K562 (cell line): ENCODE results near the gene PDE4A. TPM values are rescaled to one million over a fixed set of nuclear protein-coding genes. Genes with fewer than 3 reads are reported as not detected.
A peak's percentile ranks its signal among the peaks of the same experiment; 100 is the strongest.

ENCODE experiments used
- CHD4 ChIP-seq: fragments of 200-600 bp; sonication (generic); IDR thresholded peaks from 3 replicates; pipeline ENCODE4 v1.6.1; 2012; ENCODE audit warnings: low read depth, mild to moderate bottlenecking, mixed read lengths, low read length, inconsistent platforms; ENCODE audit not compliant: insufficient read depth, insufficient replicate concordance, poor library complexity, severe bottlenecking
- CREM ChIP-seq: IDR thresholded peaks from 2 replicates; pipeline ENCODE4 v1.6.1; 2014; ENCODE audit warnings: antibody characterized with exemption, low read depth
- CSDE1 ChIP-seq, 2 experiments: fragments of 450-650 bp; IDR thresholded peaks; 2 replicates each; pipeline ENCODE4 v1.6.1; 2016; ENCODE audit warnings: mild to moderate bottlenecking in 1 of 2
- ESRRA ChIP-seq: fragments of 450-650 bp; IDR thresholded peaks from 2 replicates; pipeline ENCODE4 v1.6.1; 2014; ENCODE audit warnings: low read depth, mild to moderate bottlenecking, moderate library complexity, borderline replicate concordance
- ESRRB ChIP-seq: fragments of 250-450 bp; sonication (Bioruptor Pico); IDR thresholded peaks from 2 replicates; pipeline ENCODE4 v1.5.0; 2020; ENCODE audit warnings: mild to moderate bottlenecking, moderate library complexity, borderline replicate concordance
- GATAD2B ChIP-seq: fragments of 450-650 bp; IDR thresholded peaks from 2 replicates; pipeline ENCODE4 v1.6.1; 2017; ENCODE audit warnings: mild to moderate bottlenecking, borderline replicate concordance
- HNRNPL ChIP-seq: fragments of 200-400 bp; formaldehyde crosslinking; IDR thresholded peaks from 2 replicates; pipeline ENCODE4 v1.6.1; 2017; ENCODE audit warnings: low read depth, mild to moderate bottlenecking, low read length
- HNRNPLL ChIP-seq: fragments of 200-400 bp; formaldehyde crosslinking; IDR thresholded peaks from 2 replicates; pipeline ENCODE4 v1.6.1; 2017; ENCODE audit warnings: low read length, low read depth, mild to moderate bottlenecking; ENCODE audit not compliant: poor library complexity, severe bottlenecking
- ILF3 ChIP-seq: fragments of 450-650 bp; IDR thresholded peaks from 2 replicates; pipeline ENCODE4 v1.6.1; 2018; ENCODE audit warnings: antibody characterized with exemption, mild to moderate bottlenecking, moderate library complexity, borderline replicate concordance
- KLF13 ChIP-seq: fragments of 450-650 bp; IDR thresholded peaks from 2 replicates; pipeline ENCODE4 v1.6.1; 2016; ENCODE audit warnings: missing genetic modification characterization, low read depth, mild to moderate bottlenecking, missing compliant biosample characterization, moderate library complexity, borderline replicate concordance
- MECOM ChIP-seq: fragments of 250-450 bp; sonication (Bioruptor Pico); IDR thresholded peaks from 2 replicates; pipeline ENCODE4 v1.8.0; 2022; ENCODE audit warnings: inconsistent platforms
- POLR2H ChIP-seq: IDR thresholded peaks from 2 replicates; pipeline ENCODE4 v1.6.1; 2016; ENCODE audit warnings: missing genetic modification characterization, low read depth, mild to moderate bottlenecking, control low read depth, missing compliant biosample characterization, moderate library complexity
- RAD21 ChIP-seq, 2 experiments: fragments of 250-450 bp in 1 of 2; fragments of 450-650 bp in 1 of 2; sonication (Bioruptor Pico) in 1 of 2; formaldehyde crosslinking in 1 of 2; IDR thresholded peaks in 1 of 2; conservative IDR thresholded peaks in 1 of 2; 2 replicates each; pipeline versions ENCODE4 v1.4.0 to v1.8.0; 2020 to 2022; ENCODE audit warnings: mild to moderate bottlenecking in 2 of 2, moderate library complexity in 1 of 2
- SP1 ChIP-seq: sonication (generic); formaldehyde crosslinking; IDR thresholded peaks from 2 replicates; pipeline ENCODE4 v1.8.1; 2022; ENCODE audit warnings: mild to moderate bottlenecking, missing genetic modification reagents
- SREBF2 ChIP-seq: sonication (generic); formaldehyde crosslinking; IDR thresholded peaks from 2 replicates; pipeline ENCODE4 v1.4.0; 2020; ENCODE audit warnings: mild to moderate bottlenecking, missing genetic modification reagents
- THRAP3 ChIP-seq: fragments of 450-650 bp; IDR thresholded peaks from 2 replicates; pipeline ENCODE4 v1.6.1; 2016; ENCODE audit warnings: mild to moderate bottlenecking, inconsistent platforms, borderline replicate concordance
- ZEB2 ChIP-seq: fragments of 450-650 bp; IDR thresholded peaks from 2 replicates; pipeline ENCODE4 v1.6.1; 2016
- ZNF253 ChIP-seq: fragments of 250-450 bp; sonication (Bioruptor Pico); conservative IDR thresholded peaks from 2 replicates; pipeline ENCODE4 v1.6.1; 2021; ENCODE audit warnings: mild to moderate bottlenecking
- ZNF551 ChIP-seq: fragments of 250-450 bp; sonication (Bioruptor Pico); IDR thresholded peaks from 2 replicates; pipeline ENCODE4 v1.5.0; 2021; ENCODE audit warnings: mild to moderate bottlenecking, moderate library complexity
- polyA plus RNA-seq, 8 experiments: library from polyadenylated mRNA; depleted of rRNA in 4 of 8; stranded (reverse) in 5 of 8; unstranded in 3 of 8; fragments of >200 nt; fragmentation: Nextera tagmentation in 2 of 8; fragmentation: Illumina TruSeq in 1 of 8; extraction: Ambion mirVana in 2 of 8; extraction: Trizol in 1 of 8; gene quantifications; 2 replicates each; pipeline versions ENCODE4 v1.2.1 to v1.2.3, GENCODE V29; 2011 to 2014; ENCODE audit warnings: inconsistent platforms in 1 of 8, missing spikeins in 1 of 8
- total RNA-seq, 7 experiments: library from RNA; depleted of rRNA in 6 of 7; stranded (reverse); fragments of >200 nt in 6 of 7; fragmentation: Illumina TruSeq in 2 of 7; extraction: Trizol in 2 of 7; gene quantifications; 2 replicates each; pipeline versions ENCODE4 v1.2.1 to v1.2.3, GENCODE V29; 2011 to 2021; ENCODE audit warnings: low replicate concordance in 1 of 7
- TF ChIP-seq, protein P1 (sequence below): sonication (generic); formaldehyde crosslinking; IDR thresholded peaks from 2 replicates; pipeline ENCODE4 v1.8.0; 2022; ENCODE audit warnings: missing genetic modification reagents, mild to moderate bottlenecking, borderline replicate concordance
- TF ChIP-seq, protein P2 (sequence below): sonication (generic); formaldehyde crosslinking; IDR thresholded peaks from 2 replicates; pipeline ENCODE4 v1.8.0; 2023; ENCODE audit warnings: mild to moderate bottlenecking, missing genetic modification reagents
- TF ChIP-seq, protein P3 (sequence below): fragments of 450-650 bp; IDR thresholded peaks from 2 replicates; pipeline ENCODE4 v1.6.1; 2017; ENCODE audit warnings: antibody characterized with exemption

Gene PDE4A
- total and polyA plus RNA-seq, 9 of the 15 experiments (the other 6 are each of a cell fraction or from before 2014, with no cell fraction given): 0.66 to 26.9 (median 4.6) TPM

DNA sequence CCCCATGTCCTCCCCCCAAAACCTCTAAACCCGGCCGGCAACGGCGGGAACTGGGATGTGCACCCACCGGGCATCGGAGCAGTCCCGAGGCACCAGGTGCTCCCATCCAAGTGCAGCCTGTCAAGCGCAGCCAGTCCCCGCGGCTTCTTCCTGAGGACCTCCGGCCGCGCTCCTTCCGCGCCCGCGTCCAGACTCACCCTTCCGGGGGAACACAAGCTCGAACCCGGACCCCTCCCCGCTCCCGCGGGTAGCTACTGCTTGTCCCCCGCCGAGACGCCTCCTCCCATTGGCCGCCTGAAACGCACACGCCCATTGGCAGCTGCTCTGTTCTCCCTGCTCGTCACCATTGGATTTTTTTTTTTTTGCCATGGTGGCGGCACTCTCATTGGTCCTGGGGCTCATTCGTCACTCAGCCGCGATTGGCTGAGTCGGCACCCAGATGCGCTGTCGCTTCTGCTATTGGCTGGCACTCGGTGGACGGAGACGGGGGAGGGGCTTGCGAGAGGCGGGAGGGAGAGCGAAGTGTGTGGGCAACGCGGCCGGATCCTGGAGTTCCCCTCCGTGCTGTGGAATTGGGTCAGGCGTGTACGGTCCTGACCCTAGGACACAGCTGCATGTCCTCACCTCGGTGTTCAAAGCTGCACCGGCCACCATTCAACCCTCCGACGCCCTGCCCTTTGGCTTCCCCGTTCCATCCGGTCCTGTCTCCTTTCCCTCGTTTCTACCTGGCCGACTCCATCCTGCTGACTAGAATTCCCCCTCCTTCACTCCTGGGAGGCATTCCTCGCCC lies 39.8 kb upstream of the PDE4A start, which contains the start of gene TYK2 (continued):
- TF ChIP-seq ESRRA (peak; percentile 8; the same call in 1 of the 2 replicates), RAD21 (CRISPR knock-in tag; conservative IDR thresholded peaks at IDR 0.05 in 1 of 2, IDR thresholded peaks at IDR 0.05 in 1 of 2) (no peak; a peak in 1 of 4 replicates), CHD4 (no peak), HNRNPL (no peak), ESRRB (CRISPR knock-in tag) (no peak), THRAP3 (no peak), GATAD2B (no peak), CREM (peak; percentile 94), SP1 (CRISPR knock-in tag) (peak; percentile 87), MECOM (CRISPR knock-in tag) (no peak), POLR2H (tag) (peak; percentile 77), SREBF2 (CRISPR knock-in tag) (no peak), HNRNPLL (peak; percentile 52), ZNF551 (CRISPR knock-in tag) (no peak), KLF13 (tag) (no peak), CSDE1 (IDR thresholded peaks at IDR 0.05) (no peak), ZEB2 (peak; percentile 39; the same call in 1 of the 2 replicates), ZNF253 (CRISPR knock-in tag) (no peak), ILF3 (no peak)
- TF ChIP-seq, protein P1, sequence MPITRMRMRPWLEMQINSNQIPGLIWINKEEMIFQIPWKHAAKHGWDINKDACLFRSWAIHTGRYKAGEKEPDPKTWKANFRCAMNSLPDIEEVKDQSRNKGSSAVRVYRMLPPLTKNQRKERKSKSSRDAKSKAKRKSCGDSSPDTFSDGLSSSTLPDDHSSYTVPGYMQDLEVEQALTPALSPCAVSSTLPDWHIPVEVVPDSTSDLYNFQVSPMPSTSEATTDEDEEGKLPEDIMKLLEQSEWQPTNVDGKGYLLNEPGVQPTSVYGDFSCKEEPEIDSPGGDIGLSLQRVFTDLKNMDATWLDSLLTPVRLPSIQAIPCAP (CRISPR knock-in tag): no peak
- TF ChIP-seq, protein P2, sequence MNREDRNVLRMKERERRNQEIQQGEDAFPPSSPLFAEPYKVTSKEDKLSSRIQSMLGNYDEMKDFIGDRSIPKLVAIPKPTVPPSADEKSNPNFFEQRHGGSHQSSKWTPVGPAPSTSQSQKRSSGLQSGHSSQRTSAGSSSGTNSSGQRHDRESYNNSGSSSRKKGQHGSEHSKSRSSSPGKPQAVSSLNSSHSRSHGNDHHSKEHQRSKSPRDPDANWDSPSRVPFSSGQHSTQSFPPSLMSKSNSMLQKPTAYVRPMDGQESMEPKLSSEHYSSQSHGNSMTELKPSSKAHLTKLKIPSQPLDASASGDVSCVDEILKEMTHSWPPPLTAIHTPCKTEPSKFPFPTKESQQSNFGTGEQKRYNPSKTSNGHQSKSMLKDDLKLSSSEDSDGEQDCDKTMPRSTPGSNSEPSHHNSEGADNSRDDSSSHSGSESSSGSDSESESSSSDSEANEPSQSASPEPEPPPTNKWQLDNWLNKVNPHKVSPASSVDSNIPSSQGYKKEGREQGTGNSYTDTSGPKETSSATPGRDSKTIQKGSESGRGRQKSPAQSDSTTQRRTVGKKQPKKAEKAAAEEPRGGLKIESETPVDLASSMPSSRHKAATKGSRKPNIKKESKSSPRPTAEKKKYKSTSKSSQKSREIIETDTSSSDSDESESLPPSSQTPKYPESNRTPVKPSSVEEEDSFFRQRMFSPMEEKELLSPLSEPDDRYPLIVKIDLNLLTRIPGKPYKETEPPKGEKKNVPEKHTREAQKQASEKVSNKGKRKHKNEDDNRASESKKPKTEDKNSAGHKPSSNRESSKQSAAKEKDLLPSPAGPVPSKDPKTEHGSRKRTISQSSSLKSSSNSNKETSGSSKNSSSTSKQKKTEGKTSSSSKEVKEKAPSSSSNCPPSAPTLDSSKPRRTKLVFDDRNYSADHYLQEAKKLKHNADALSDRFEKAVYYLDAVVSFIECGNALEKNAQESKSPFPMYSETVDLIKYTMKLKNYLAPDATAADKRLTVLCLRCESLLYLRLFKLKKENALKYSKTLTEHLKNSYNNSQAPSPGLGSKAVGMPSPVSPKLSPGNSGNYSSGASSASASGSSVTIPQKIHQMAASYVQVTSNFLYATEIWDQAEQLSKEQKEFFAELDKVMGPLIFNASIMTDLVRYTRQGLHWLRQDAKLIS (CRISPR knock-in tag): 0 out of 2 replicates have a peak, but pooled peaks have one; percentile 56
- TF ChIP-seq, protein P3, sequence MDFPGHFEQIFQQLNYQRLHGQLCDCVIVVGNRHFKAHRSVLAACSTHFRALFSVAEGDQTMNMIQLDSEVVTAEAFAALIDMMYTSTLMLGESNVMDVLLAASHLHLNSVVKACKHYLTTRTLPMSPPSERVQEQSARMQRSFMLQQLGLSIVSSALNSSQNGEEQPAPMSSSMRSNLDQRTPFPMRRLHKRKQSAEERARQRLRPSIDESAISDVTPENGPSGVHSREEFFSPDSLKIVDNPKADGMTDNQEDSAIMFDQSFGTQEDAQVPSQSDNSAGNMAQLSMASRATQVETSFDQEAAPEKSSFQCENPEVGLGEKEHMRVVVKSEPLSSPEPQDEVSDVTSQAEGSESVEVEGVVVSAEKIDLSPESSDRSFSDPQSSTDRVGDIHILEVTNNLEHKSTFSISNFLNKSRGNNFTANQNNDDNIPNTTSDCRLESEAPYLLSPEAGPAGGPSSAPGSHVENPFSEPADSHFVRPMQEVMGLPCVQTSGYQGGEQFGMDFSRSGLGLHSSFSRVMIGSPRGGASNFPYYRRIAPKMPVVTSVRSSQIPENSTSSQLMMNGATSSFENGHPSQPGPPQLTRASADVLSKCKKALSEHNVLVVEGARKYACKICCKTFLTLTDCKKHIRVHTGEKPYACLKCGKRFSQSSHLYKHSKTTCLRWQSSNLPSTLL: no peak
